HG03045 (cell line): ENCODE results near the gene STK40.

Source experiments
- ATAC-seq: cut with Tn5 transposase; IDR thresholded peaks from one replicate; pipeline ENCODE4 v1.9.1; 2021; ENCODE audit warnings: mild to moderate bottlenecking, moderate library complexity; ENCODE audit not compliant: unreplicated experiment

STK40 gene

GRCh38 chr1:36377791-36378492 lies 7.8 kb downstream of the STK40 start:
- ATAC-seq: no peak

DNA sequence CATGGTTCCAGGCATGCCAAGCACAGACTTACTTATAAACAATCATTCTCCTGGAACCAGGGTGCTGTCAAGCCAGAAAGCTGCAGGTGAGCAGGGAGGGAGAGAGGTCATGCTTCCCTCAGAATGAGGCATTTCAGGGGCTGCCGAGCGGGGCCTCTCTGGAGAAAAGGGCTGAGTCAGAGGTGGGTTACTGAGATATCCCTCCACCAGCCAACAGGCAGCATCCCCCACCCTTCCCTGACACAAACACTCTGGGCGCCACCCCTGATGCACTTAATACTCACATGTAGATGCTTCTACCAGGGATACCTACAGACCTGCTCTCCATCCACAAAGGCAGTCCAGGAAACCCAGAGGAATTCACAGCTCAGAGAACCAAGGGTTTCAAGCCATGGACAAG lies 13.1 kb downstream of the STK40 start:
- no peak for ATAC-seq

GRCh38 chr1:36369061-36369861 lies 16.5 kb downstream of the STK40 start:
- ATAC-seq: no peak

- ATAC-seq: no peak
Observed at GRCh38 chr1:36367798-36368197, 17.9 kb downstream of the STK40 start.

DNA sequence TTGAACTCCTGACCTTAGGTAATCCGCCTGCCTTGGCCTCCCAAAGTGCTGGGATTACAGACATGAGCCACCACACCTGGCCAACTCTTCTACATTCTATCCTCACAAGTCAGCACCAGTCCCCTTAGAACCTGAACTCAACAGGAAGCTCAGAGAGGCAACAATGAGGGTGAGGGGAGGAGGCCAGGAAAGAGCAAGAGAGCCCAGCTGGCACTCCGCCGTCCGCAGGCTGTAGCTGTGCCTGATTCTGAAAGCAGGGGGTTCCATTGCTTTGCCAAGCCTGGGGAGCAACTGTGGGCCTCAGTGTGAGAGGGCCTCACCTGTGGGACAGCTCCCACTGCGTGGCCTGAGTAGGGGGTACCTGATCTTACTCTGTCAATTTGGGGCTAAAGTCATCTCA lies 18.7 kb downstream of the STK40 start:
- ATAC-seq: no peak

DNA sequence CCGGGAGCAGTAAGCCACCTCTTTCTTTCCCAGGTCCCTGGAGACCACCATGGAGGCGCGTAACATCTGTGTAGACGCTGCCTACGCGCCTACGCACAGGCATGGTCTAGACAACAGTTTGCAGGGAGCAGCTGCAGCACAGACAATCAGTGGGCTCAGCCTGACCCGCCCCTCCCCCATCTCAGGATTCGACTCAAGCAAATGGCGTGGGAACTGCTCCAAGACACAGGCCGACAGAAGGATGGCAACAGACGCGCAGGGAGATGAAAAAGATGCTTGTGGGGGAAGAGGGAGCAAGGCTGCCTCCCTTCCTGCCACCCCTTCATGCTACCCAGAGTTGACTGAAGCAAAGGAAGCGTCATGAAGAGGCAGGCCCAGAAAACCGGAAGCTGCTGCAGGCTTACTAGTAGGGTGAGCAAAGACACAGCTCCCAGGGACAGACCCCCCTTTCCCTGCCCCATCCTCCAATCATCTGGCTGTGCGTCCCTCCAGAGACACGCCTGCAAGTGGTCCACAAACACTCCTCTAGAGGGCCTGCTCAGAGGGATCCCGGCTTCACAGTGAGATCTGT lies 19.5 kb downstream of the STK40 start:
- no peak for ATAC-seq

DNA sequence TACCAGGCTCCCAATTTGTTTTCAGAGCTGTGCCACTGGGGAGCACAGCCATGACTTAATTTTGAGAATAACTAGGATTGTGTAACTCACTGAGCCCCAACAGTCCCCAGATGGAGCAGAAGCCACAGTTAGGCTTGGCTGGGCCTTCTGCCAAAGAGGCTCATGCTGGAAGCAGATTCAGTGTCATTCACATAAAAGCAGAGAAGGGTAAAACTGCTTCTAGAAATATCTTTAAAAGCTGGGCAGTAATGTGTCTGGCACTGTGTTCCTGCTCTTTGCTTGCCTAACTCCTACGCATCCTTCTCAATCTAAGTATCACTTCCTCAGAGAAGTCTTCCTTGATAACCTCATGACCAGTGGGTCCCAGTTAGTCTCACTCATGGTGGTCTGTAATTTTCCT lies 20.3 kb downstream of the STK40 start:
- ATAC-seq: no peak

- ATAC-seq: no peak
Observed at GRCh38 chr1:36359911-36360550, 25.7 kb downstream of the STK40 start.

- no peak for ATAC-seq
Observed at GRCh38 chr1:36359383-36359782, 26.3 kb downstream of the STK40 start.

DNA sequence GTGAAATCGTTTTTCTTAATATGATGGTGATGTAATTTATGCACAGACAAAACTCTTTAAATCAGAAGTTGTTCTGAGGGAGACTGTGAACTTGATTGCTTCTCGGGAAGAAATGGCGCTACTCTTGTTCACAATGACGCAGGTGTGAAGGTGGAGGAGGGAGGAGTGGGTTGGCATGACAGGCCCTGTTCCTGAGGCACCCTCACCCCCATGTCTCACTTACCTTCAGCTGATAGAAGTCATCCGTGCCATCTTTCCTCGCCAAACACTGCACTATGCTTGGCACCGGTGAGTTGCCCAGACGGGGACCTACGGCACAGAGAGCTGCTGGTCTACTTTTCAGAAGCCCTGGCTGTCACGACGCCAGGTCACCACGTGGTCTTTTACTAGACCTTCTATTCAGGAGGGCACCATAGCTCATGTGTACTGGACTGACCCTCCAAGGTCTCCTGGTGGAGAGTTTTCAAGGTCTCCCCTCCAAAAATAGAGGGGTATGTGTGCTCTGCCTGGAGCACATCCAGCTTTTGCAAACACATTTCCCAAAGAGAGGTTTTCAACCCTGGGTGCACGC lies 27.1 kb downstream of the STK40 start:
- ATAC-seq: no peak

- ATAC-seq: no peak
Observed at GRCh38 chr1:36355811-36356210, 29.9 kb downstream of the STK40 start.

GRCh38 chr1:36354486-36354885 lies 31.2 kb downstream of the STK40 start:
- ATAC-seq: no peak

DNA sequence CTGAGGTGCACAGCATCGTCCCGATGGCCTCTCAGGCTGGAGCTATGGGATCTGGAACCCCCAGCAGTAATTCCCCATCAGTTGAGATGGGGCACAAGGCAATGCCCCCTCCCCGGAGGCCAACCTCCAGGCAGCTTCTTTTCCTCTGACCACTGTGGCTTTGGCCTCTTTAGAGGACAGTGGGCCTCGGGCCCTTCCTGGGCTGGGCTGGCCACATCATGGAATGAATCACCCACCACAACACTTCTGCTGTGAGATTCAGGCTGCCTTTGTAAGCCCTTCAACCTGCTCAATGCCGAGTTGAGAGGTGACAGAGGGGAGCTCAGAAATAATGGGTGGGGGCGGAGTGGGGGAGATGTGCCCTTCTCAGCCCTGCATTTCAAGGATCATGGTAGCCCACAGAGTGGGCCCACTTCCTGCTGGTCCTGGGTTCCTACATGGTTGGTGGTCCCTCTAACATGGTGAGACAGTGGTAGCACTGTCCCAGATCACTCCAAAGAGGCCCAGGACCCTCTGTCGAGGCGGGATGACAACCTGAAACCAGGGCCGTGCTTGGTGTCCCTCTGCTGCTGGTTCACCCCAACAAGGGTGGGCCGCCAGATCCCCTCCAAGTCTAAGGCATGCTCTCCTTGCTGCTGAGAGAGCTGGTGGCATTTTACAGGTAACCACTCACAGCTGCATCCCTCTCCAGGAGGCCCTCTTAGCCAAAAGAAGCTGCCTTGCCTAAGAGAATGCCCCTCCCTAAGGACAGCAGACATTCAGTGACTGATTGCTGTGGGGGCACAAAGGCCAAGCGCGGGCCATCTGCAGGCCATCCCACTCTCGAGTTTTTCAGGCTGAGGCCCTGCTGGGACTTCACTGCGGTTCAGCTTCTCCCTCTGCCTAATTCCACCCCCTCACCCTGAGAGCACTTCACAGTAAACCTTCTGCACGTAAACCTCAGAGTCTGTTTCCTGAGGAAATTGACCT lies 32.5 kb downstream of the STK40 start:
- ATAC-seq: no peak

GRCh38 chr1:36352125-36352909 lies 33.4 kb downstream of the STK40 start:
- ATAC-seq: no peak

GRCh38 chr1:36351227-36351977 lies 34.3 kb downstream of the STK40 start:
- ATAC-seq: no peak

DNA sequence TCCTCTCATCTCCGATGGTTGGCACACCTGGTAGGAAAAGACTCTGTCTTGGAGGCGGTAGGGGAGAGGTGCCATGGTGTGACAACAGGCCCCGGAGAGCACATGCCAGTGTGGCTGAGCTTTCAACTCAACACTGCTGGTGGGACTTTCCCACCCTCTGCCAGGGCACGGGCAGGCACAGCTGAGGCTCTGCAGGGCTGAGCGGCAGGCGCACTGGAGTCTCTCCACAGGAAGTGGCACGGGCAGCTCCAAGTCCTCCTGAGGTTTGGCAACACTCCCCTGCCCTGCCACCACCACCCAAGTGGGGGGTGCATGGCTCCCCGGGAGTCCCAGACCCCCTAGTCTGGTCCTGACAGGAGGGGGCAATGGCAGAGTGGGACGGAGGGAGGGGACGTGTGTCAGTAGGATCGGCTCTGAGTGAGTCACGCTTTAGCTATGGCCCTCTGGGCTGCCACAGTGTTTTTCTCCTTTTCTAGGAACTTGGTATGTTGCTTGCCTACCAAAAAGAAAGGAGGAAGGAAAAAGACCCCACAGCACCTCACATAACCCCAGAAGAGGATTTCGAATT lies 35.0 kb downstream of the STK40 start:
- ATAC-seq: no peak

DNA sequence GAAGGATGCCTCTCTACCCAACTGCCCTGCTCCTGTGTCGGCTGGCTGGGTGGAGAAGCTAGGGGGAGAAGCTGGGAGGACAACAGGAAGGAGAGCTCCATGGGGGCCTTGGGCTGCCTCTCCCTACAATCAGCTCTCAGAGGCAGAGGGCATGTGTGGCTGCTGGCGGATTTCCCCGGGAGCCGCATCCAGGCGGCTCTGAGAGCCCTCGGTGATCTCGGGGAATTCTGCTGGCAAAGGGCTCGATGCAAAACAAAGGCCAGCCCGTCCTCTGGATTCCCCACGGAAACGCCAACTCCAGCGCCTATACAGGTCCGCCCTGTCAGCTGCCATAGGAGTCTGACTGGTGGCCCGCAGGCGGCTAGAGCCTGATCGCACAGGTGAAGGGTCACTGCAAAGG lies 35.9 kb downstream of the STK40 start:
- ATAC-seq: no peak

DNA sequence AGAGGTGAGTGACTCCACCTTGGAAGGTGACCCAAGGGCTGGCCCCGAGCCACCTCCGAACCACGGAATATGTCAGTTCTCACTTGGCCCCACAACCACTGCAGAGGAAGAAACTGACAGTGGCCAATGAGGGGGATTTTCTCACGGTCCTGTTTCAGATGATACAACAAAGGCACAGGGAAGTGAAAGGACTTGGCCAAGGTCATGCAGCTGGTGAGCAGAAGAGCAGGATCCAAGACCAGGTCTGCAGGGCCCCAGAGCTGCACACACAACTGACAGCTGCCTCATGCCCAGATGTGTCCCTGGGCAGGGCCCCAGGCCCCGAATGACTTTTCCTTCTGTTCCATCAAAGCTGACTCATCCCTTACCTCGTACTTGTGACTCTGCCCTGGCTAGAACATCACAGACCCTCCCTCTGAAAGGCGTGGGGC lies 36.5 kb downstream of the STK40 start:
- no peak for ATAC-seq
